ENCODE data around the gene ZNF382.
"Not testable (repeated sequence)": the region's sequence is repeated elsewhere in the genome, so short reads cannot be mapped to it uniquely, and the experiment has no call there.

The ZNF382 gene

GRCh38 chr19:36605101-36605876 lies at the start of gene ZNF382:
ZNF382 (plus strand) TSS chr19:36605313; CDS start chr19:36609915, 4,602 bp downstream.
- in situ Hi-C loops (cut with MboI; ENCODE audit: low sequenced_read_pairs): no loop called here

DNA sequence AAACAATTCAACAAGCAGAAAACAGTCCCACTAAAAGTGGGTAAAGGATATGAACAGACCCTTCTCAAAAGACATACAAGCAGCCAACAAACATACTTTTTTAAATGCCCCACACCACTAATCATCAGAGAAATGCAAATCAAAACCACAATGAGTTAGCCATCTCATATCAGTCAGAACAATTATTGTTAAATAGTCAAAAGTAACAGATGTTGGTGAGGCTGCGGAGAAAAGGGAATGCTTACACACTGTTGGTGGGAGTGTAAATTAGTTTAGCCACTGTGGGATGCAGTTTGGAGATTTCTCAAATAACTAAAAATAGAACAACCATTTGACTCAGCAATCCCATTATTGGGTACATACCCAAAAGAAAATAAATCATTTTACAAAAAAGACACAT lies 40.7 kb upstream of the ZNF382 start:
- in situ Hi-C loops (cut with MboI; ENCODE audit: low sequenced_read_pairs): no loop called here

DNA sequence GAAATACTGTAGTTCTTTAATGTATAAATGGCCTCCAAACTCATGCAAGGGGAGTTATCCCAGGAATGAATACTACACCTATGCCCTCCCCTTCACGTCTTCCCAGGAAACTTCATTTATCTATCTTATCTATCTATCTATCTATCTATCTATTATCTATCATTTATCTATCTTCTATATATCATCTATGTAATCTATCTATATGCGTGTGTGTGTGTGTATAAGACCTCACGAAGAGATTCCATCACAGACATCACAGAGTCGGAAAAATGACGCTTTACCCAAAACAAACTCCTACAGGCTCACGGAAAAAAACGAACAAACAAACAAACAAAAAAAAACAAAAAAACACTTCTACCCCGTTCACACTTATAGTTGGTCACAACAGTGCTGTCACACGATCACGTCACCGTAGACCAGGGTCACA lies 32.5 kb upstream of the ZNF382 start:
- in situ Hi-C loops (cut with MboI; ENCODE audit: low sequenced_read_pairs): no loop called here

DNA sequence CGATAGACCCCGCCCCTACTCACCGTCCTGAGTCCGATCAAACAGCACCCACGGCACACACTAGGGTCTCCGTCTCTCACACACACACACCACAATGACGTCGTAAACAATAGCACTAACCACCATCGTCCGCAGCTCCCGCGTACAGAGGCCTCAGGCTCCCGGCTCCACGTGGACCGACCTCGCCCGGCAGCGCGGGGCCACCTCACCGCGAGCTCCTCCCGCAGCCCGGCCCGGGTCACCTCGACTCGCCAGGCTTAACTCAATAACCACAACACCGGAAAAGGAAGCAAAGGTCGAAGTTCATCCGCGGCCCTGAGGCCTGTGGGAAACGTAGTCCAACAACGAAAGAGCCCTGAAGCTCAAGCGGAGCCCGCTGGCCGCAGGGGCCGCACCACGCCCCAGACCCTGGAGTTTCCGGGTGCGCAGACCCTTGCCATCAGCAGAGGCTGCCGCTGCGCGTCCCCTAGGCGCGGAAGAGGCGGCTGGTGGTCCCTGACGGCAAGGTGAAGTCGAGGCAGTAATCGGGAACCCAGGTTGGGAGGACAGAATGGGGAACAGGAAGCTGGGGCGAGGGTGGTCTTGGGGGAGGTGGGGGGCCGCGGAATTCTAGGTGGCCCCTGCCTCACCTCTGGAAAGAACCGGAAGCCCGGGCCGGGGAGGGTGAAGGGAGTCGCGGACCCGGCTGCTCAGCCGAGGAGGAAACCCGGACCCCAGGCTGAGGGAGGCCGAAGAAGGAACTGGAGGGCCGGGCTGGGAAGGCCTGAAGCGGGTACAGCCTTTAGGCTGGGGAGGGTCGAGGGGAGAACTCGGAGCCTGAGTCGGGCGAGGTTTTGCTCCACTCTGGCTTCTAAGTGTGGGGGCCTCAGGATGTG lies 31.9 kb upstream of the ZNF382 start, which contains the start of gene ZNF529:
Gene ZNF529 (minus strand): TSS at position 273 of the 875 bp plus-strand sequence. CDS start 946 bp downstream, outside the sequence.
- in situ Hi-C loops (cut with MboI; ENCODE audit: low sequenced_read_pairs): no loop called here

GRCh38 chr19:36573895-36574720 lies 31.0 kb upstream of the ZNF382 start:
- in situ Hi-C loops (cut with MboI; ENCODE audit: low sequenced_read_pairs): no loop called here

DNA sequence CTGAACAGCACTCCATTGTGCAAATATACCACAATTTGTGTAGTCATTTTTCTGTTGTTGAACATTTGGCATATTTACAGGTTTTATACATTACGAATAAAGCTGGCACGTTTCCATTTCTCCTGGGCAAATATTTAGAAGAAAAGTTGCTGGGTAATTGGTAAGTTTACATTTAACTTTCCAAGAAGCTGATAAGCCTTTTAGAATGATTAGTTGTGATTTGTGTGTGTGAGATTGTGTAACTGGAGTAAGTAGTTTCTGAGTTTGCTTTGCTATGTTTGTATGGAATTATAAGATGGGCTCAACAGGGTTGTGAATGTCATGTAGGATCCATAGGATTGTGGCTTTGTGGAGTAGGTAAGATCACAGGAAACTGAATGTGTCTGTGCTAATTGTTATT lies 30.4 kb upstream of the ZNF382 start:
- in situ Hi-C loops (cut with MboI; ENCODE audit: low sequenced_read_pairs): no loop called here

DNA sequence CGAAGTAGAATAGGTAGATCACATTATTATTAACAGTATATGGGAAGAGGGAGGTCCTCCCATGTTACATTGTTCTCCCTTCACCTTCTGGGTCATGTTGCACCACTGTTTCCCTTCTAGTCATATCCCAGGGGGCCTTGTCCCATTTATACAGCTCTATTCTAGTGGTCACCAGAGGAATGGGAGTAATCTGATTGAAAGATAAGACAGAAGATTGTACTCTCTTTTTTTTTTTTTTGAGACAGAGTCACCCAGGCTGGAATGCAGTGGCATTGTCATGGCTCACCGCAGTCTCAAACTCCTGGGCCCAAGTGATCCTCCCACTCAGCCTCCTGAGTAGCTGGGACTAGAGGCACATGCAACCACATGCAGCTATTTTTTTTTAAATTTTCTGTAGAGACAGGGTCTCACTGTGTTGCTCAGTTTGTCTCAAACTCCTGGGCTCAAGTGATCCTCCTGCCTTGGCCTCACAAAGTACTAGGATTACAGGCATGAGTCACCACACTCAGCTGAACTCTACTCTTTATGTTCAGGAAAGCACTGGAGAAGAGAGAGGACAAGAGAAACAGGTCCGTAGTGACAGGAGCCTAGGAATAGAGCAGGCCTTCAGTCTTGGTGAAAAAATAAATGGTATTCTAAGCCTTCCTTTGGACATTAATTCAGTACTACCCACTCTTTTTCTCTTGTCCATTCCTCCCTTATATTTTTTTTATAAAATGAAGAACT lies 27.7 kb upstream of the ZNF382 start:
- in situ Hi-C loops (cut with MboI; ENCODE audit: low sequenced_read_pairs): no loop called here

DNA sequence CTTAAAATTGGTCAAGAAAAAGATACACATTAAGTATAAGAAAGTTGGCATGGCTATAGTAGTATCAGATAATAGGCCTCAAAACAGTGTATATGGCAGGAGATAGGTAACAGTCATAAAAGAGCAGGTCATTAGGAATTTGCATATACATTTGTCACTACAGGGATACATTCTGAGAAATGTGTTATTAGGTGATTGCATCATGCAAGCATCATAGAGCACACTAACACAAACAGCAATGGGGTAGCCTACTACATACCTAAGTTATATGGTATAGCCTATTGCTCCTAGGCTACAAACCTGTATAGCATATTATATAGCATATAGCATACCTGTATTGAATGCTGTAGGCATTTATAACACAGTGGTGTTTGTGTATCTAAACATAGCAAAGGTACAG lies 25.9 kb upstream of the ZNF382 start:
- in situ Hi-C loops (cut with MboI; ENCODE audit: low sequenced_read_pairs): no loop called here

DNA sequence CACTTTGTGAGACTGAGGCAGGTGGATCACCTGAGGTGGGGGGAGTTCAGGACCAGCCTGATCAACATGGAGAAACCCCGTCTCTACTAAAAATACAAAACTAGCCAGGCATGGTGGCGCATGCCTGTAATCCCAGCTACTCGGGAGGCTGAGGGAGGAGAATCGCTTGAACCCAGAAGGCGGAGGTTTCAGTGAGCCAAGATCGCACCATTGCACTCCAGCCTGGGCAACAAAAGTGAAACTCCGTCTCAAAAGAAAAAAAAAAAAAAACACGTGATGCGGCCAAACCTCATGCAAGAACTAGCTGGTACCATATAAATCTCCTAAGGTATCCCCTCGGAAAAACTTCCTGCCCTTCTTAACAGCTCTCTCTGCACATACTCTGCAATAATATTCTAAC lies 2.4 kb upstream of the ZNF382 start:
- in situ Hi-C loops (cut with MboI; ENCODE audit: low sequenced_read_pairs): not testable (repeated sequence)

- in situ Hi-C loops (cut with MboI; ENCODE audit: low sequenced_read_pairs): no loop called here
Measured at GRCh38 chr19:36604656-36605100, 435 bp upstream of the ZNF382 start.

- in situ Hi-C loops (cut with MboI; ENCODE audit: low sequenced_read_pairs): no loop called here
Measured at GRCh38 chr19:36605877-36606478, 865 bp downstream of the ZNF382 start.

- in situ Hi-C loops (cut with MboI; ENCODE audit: low sequenced_read_pairs): no loop called here
Measured at GRCh38 chr19:36627057-36627456, 21.9 kb downstream of the ZNF382 start.

GRCh38 chr19:36635342-36635741 lies 30.2 kb downstream of the ZNF382 start:
- in situ Hi-C loops (cut with MboI; ENCODE audit: low sequenced_read_pairs): no loop called here

DNA sequence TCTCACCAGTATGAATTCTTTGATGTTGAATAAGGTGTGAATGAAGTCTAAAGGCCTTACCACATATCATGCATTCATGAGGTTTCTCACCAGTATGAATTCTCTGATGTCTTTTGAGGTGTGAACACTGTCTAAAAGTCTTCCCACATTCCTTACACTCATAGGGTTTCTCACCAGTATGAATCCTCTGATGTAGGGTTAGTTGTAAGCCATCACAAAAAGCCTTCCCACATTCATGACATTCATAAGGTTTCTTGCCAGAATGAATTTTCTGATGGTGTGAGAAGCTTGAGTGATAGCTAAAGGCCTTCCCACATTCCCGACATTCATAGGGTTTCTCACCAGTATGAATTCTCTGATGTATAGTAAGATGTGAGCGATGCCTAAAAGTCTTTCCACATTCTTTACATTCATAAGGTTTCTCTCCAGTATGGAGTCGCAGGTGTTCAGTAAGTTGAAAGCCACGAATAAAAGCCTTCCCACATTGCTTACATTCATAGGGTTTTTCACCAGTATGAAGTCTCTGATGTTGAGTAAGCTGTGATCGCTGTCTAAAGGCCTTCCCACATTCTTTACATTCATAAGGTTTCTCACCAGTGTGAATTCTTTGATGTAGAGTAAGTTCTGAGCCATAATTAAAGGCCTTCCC lies 33.9 kb downstream of the ZNF382 start:
- in situ Hi-C loops (cut with MboI; ENCODE audit: low sequenced_read_pairs): no loop called here

DNA sequence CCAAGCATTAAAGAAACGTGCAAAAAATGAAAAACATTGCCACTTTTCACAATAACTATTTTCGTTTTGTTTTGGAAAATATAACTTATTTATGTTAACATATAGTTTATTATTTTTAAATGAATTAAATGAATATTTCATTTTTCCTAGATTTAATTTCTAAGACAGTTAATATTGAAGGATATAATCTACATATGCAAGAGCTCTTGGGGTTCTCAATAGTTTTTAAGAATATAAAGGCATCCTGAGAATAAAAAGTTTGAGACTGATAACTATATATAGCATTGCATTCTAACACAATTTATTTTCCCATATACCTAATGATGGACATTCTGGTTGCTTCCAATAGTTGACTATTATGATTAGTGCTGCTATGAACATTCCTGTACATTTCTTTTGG lies 41.6 kb downstream of the ZNF382 start:
- in situ Hi-C loops (cut with MboI; ENCODE audit: low sequenced_read_pairs): no loop called here

DNA sequence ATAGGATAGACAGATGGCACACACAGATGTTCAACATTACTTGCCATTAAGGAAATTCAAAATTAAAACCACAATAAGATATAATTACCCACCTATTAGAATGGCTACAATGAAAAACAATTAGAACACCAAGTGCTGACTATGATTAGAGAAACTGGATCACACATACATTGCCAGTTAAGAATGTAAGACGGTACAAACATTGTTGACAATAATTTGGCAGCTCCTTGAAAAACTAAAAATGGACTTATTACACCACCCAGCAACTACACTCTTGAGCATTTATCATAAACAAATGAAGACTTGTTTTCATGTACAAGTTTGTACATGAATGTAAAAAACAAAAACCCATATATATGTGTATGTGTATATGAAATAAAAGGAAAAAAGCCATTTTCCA lies 47.8 kb downstream of the ZNF382 start:
- in situ Hi-C loops (cut with MboI; ENCODE audit: low sequenced_read_pairs): no loop called here

DNA sequence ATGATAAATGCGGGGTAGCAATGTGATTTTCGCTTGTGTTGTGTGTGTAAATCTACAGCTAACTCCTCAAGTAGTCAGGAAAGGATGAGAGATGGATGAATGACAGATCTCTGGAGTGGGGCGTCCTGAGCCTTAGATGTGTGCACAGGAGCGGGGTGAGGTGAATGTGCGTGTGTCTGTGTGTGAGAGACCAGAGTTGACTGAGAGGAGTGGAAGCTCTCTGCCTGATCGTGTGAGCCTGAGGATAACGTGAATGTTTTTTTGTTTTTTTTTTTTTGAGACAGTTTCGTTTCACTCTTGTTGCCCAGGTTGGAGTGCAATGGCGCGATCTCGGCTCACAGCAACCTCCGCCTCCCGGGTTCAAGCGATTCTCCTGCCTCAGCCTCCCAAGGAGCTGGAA lies 60.7 kb downstream of the ZNF382 start:
- in situ Hi-C loops (cut with MboI; ENCODE audit: low sequenced_read_pairs): no loop called here

- in situ Hi-C loops (cut with MboI; ENCODE audit: low sequenced_read_pairs): no loop called here
Measured at GRCh38 chr19:36668646-36669045, 63.5 kb downstream of the ZNF382 start.

GRCh38 chr19:36672368-36672767 lies 67.3 kb downstream of the ZNF382 start:
- in situ Hi-C loops (cut with MboI; ENCODE audit: low sequenced_read_pairs): no loop called here

All from HL-60/S4 treated with retinoic acid at 250 ng/mL for 4 days and 3 days (cell line).